ES-I3 (cell line): ENCODE data around the gene OLFML2B.

Experiments used
- H3K36me3 ChIP-seq: 2 replicates; pipeline ENCODE4 v1.6.1; 2013; ENCODE audit warnings: mild to moderate bottlenecking, low read length, control low read depth, moderate library complexity; ENCODE audit not compliant: insufficient read depth
- H3K4me1 ChIP-seq: 2 replicates; pipeline ENCODE4 v1.6.1; 2013; ENCODE audit warnings: mild to moderate bottlenecking, control low read depth, low read length; ENCODE audit not compliant: insufficient read depth
- H3K9ac ChIP-seq: 2 replicates; pipeline ENCODE4 v1.6.1; 2013; ENCODE audit warnings: low read depth, mild to moderate bottlenecking, low read length, moderate library complexity
- H3K9me3 ChIP-seq: 2 replicates; pipeline ENCODE4 v1.6.1; 2013; ENCODE audit warnings: mild to moderate bottlenecking, low read length, moderate library complexity; ENCODE audit not compliant: control insufficient read depth, insufficient read depth

Gene OLFML2B

GRCh38 chr1:161946071-161946987 is 77.3 kb downstream of the OLFML2B start:
- Histone ChIP-seq H3K36me3 (no peaks in the 10 kb centered on the region), H3K4me1 (0 out of 2 replicates have a peak, but pooled peaks cover 2% of the 10 kb centered on the region), H3K9ac (no peak overlapping the region), H3K9me3 (no peaks in the 10 kb centered on the region)

- H3K9me3 ChIP-seq, result no peaks in the 10 kb centered on the region
- 0 out of 2 replicates have a peak, but pooled peaks cover 2% of the 10 kb centered on the region for H3K4me1 ChIP-seq
- H3K9ac ChIP-seq, result no peak overlapping the region
- H3K36me3 ChIP-seq, result no peaks in the 10 kb centered on the region
Observed at GRCh38 chr1:161945306-161946060, 78.2 kb downstream of the OLFML2B start.

- H3K9ac ChIP-seq, result no peak overlapping the region
- H3K4me1 ChIP-seq, result 0 out of 2 replicates have a peak, but pooled peaks cover 2% of the 10 kb centered on the region
- no peaks in the 10 kb centered on the region for H3K9me3 ChIP-seq
- no peaks in the 10 kb centered on the region for H3K36me3 ChIP-seq
Observed at GRCh38 chr1:161944381-161944780, 79.3 kb downstream of the OLFML2B start.

GRCh38 chr1:161943737-161944136 is 79.9 kb downstream of the OLFML2B start:
- Histone ChIP-seq H3K36me3 (no peaks in the 10 kb centered on the region), H3K4me1 (0 out of 2 replicates have a peak, but pooled peaks cover 2% of the 10 kb centered on the region), H3K9me3 (no peaks in the 10 kb centered on the region), H3K9ac (no peak overlapping the region)

- H3K4me1 ChIP-seq, result 0 out of 2 replicates have a peak, but pooled peaks cover 2% of the 10 kb centered on the region
- H3K9me3 ChIP-seq, result no peaks in the 10 kb centered on the region
- no peak overlapping the region for H3K9ac ChIP-seq
- H3K36me3 ChIP-seq, result no peaks in the 10 kb centered on the region
Observed at GRCh38 chr1:161941726-161942436, 81.8 kb downstream of the OLFML2B start.

GRCh38 chr1:161940866-161941591 is 82.6 kb downstream of the OLFML2B start:
- Histone ChIP-seq H3K9ac (no peak overlapping the region), H3K9me3 (no peaks in the 10 kb centered on the region), H3K4me1 (0 out of 2 replicates have a peak, but pooled peaks cover 2% of the 10 kb centered on the region), H3K36me3 (no peaks in the 10 kb centered on the region)

- no peaks in the 10 kb centered on the region for H3K4me1 ChIP-seq
- H3K36me3 ChIP-seq, result no peaks in the 10 kb centered on the region
- H3K9ac ChIP-seq, result no peak overlapping the region
- no peaks in the 10 kb centered on the region for H3K9me3 ChIP-seq
Observed at GRCh38 chr1:161936786-161937185, 86.9 kb downstream of the OLFML2B start.

GRCh38 chr1:161935264-161935663 is 88.4 kb downstream of the OLFML2B start:
- no peak overlapping the region for H3K9ac ChIP-seq
- H3K4me1 ChIP-seq, result no peaks in the 10 kb centered on the region
- no peaks in the 10 kb centered on the region for H3K36me3 ChIP-seq
- no peaks in the 10 kb centered on the region for H3K9me3 ChIP-seq

- no peak overlapping the region for H3K9ac ChIP-seq
- H3K9me3 ChIP-seq, result no peaks in the 10 kb centered on the region
- H3K4me1 ChIP-seq, result no peaks in the 10 kb centered on the region
- H3K36me3 ChIP-seq, result no peaks in the 10 kb centered on the region
Observed at GRCh38 chr1:161933592-161934588, 89.8 kb downstream of the OLFML2B start.
